DND-41 (cell line): ENCODE measurements around the gene ARSJ.

Experiments used
- ATAC-seq: fragments of 200-7000 bp; cut with Tn5 transposase; 3 replicates; pipeline ENCODE4 v1.9.1; 2021; ENCODE audit warnings: low read depth; ENCODE audit not compliant: insufficient read depth
- DNase-seq: peaks from one replicate; pipeline ENCODE4 v3.0.0-alpha.2; 2020
- H2AFZ ChIP-seq: 2 replicates; pipeline ENCODE4 v1.6.0; 2012; ENCODE audit warnings: low read depth, low read length
- H3K27ac ChIP-seq: 2 replicates; pipeline ENCODE4 v1.5.1; 2012; ENCODE audit warnings: low read length, inconsistent platforms
- H3K27me3 ChIP-seq: fragments of 200-600 bp; sonication (generic); 2 replicates; pipeline ENCODE4 v1.6.0; 2012; ENCODE audit warnings: low read length, mild to moderate bottlenecking, inconsistent platforms; ENCODE audit not compliant: insufficient read depth, poor library complexity
- H3K36me3 ChIP-seq: 2 replicates; pipeline ENCODE4 v1.5.1; 2012; ENCODE audit warnings: low read length, inconsistent platforms; ENCODE audit not compliant: insufficient read depth
- H3K4me1 ChIP-seq: 2 replicates; pipeline ENCODE4 v1.5.1; 2012; ENCODE audit warnings: mild to moderate bottlenecking, low read length; ENCODE audit not compliant: insufficient read depth
- H3K4me2 ChIP-seq: 2 replicates; pipeline ENCODE4 v1.6.0; 2012; ENCODE audit warnings: mild to moderate bottlenecking, moderate library complexity, low read length, inconsistent platforms; ENCODE audit not compliant: insufficient read depth
- H3K4me3 ChIP-seq, 2 experiments: fragments of 200-600 bp in 1 of 2; shearing (Covaris generic) in 1 of 2; 2 replicates each; pipeline ENCODE4 v1.5.1; 2012 to 2016; ENCODE audit warnings: inconsistent platforms in 2 of 2, low read length in 2 of 2, mild to moderate bottlenecking in 2 of 2, low read depth in 1 of 2, moderate library complexity in 1 of 2
- H3K79me2 ChIP-seq: 2 replicates; pipeline ENCODE4 v1.6.0; 2012; ENCODE audit warnings: low read length, inconsistent platforms; ENCODE audit not compliant: insufficient read depth
- H3K9ac ChIP-seq: 2 replicates; pipeline ENCODE4 v1.6.0; 2012; ENCODE audit warnings: low read depth, mild to moderate bottlenecking, inconsistent platforms, low read length, moderate library complexity
- H3K9me3 ChIP-seq: 2 replicates; pipeline ENCODE4 v1.5.1; 2012; ENCODE audit warnings: low read length, moderate library complexity, mild to moderate bottlenecking, inconsistent platforms; ENCODE audit not compliant: insufficient read depth, severe bottlenecking
- H4K20me1 ChIP-seq: 2 replicates; pipeline ENCODE4 v1.6.0; 2012; ENCODE audit warnings: low read length; ENCODE audit not compliant: insufficient read depth
- CTCF ChIP-seq: IDR thresholded peaks from 2 replicates; pipeline ENCODE4 v1.5.1; 2012; ENCODE audit warnings: borderline replicate concordance, low read length, moderate library complexity, mild to moderate bottlenecking; ENCODE audit not compliant: poor library complexity, severe bottlenecking; ENCODE audit errors: extremely low read depth
- EZH2 ChIP-seq: IDR thresholded peaks from 3 replicates; pipeline ENCODE4 v1.6.1; 2012; ENCODE audit warnings: borderline replicate concordance, low read depth, mild to moderate bottlenecking, moderate library complexity, low read length, inconsistent platforms; ENCODE audit not compliant: severe bottlenecking

ARSJ gene

GRCh38 chr4:113901994-113902787 lies 77.3 kb downstream of the ARSJ start:
- Histone ChIP-seq H3K9ac (no peak overlapping the region), H2AFZ (no peak overlapping the region), H3K27me3 (no peaks in the 10 kb centered on the region), H3K36me3 (no peaks in the 10 kb centered on the region), H3K27ac (no peak overlapping the region), H3K9me3 (no peaks in the 10 kb centered on the region), H3K4me3 (no peak overlapping the region), H4K20me1 (no peaks in the 10 kb centered on the region), H3K79me2 (no peaks in the 10 kb centered on the region), H3K4me2 (no peak overlapping the region), H3K4me1 (peaks cover 15% of the 10 kb centered on the region)
- DNase-seq = peak; percentile 41
- TF ChIP-seq CTCF = peak; percentile 44
- no peak for TF ChIP-seq EZH2
- peak; percentile 88 for ATAC-seq

- Histone ChIP-seq H3K36me3 (no peaks in the 10 kb centered on the region), H3K27me3 (no peaks in the 10 kb centered on the region), H2AFZ (no peak overlapping the region), H4K20me1 (no peaks in the 10 kb centered on the region), H3K4me1 (peaks cover 15% of the 10 kb centered on the region), H3K79me2 (no peaks in the 10 kb centered on the region), H3K27ac (no peak overlapping the region), H3K4me3 (no peak overlapping the region), H3K9ac (no peak overlapping the region), H3K4me2 (no peak overlapping the region), H3K9me3 (no peaks in the 10 kb centered on the region)
- DNase-seq = no peak
- no peak for TF ChIP-seq CTCF
- no peak for TF ChIP-seq EZH2
- peak; percentile 66; the same call in 2 of the 3 replicates for ATAC-seq
These were observed 80.0 kb downstream of the ARSJ start for GRCh38 chr4:113899271-113900070.

- no peaks in the 10 kb centered on the region for H3K27me3 ChIP-seq
- no peak for TF ChIP-seq EZH2
- TF ChIP-seq CTCF = peak; percentile 5
- no peaks in the 10 kb centered on the region for H4K20me1 ChIP-seq
- H3K4me2 ChIP-seq = no peak overlapping the region
- H3K36me3 ChIP-seq = no peaks in the 10 kb centered on the region
- H2AFZ ChIP-seq = no peak overlapping the region
- H3K4me1 ChIP-seq = no peaks in the 10 kb centered on the region
- H3K79me2 ChIP-seq = no peaks in the 10 kb centered on the region
- ATAC-seq (no peak), DNase-seq (no peak)
- H3K9ac ChIP-seq = no peak overlapping the region
- no peaks in the 10 kb centered on the region for H3K9me3 ChIP-seq
- H3K27ac ChIP-seq = no peak overlapping the region
- no peak overlapping the region for H3K4me3 ChIP-seq
These were observed 85.9 kb downstream of the ARSJ start for GRCh38 chr4:113893546-113893945.
